H1 (cell line): Measurements from ENCODE around the gene ANKRD60.

ENCODE experiments used
- CBX8 ChIP-seq: fragments of 300-800, 300-1000 bp; sonication (generic); IDR thresholded peaks from 2 replicates; pipeline ENCODE4 v1.7.1; 2016; ENCODE audit warnings: low read depth, low read length, borderline replicate concordance
- JUN ChIP-seq: IDR thresholded peaks from 2 replicates; pipeline ENCODE4 v1.6.1; 2011; ENCODE audit warnings: low read depth, mild to moderate bottlenecking, improper control_type of control experiment, low read length
- POLR2A ChIP-seq, 2 experiments: IDR thresholded peaks; 1 replicate in 1 of 2; 2 replicates in 1 of 2; pipeline ENCODE4 v1.6.1; 2011; ENCODE audit warnings: low read depth in 2 of 2, low read length in 2 of 2, mild to moderate bottlenecking in 2 of 2; ENCODE audit errors: control extremely low read depth in 1 of 2
- POLR2AphosphoS5 ChIP-seq: IDR thresholded peaks from 2 replicates; pipeline ENCODE4 v1.6.1; 2011; ENCODE audit warnings: low read depth, low read length
- TAF7 ChIP-seq: optimal IDR thresholded peaks from 2 replicates; pipeline ENCODE3; 2011; ENCODE audit warnings: low read depth, mild to moderate bottlenecking, inconsistent platforms, low read length, moderate library complexity, borderline replicate concordance
- TF ChIP-seq, protein P1 (sequence below), 3 experiments: IDR thresholded peaks; 1 replicate in 2 of 3; 2 replicates in 1 of 3; pipeline versions ENCODE4 v1.5.1 to v1.6.1; 2011; ENCODE audit warnings: low read length in 3 of 3, mild to moderate bottlenecking in 3 of 3, inconsistent platforms in 2 of 3, low read depth in 1 of 3, moderate library complexity in 1 of 3; ENCODE audit not compliant: insufficient read depth in 1 of 3; ENCODE audit errors: control extremely low read depth in 1 of 3

DNA sequence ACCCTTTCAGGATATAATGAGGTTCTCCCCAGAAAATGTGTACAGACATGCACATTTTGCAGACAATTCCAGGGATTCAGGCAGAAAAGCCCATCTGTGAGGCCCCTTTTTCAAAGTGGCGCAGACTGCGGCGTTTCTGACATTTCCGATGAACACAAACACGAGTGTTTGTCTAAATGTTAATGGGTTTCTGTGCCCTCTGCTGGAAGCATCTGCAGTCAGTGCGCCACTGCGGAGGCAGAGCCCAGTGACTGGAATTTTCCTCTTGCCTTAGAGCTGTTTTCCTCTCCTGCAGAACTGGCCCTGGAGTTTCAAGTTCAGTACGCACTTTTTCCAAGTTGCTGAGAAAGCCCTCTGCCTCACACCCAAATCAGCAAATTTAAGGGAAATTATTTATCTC is 15.3 kb downstream of the ANKRD60 start:
- no peak for TF ChIP-seq TAF7
- no peak for TF ChIP-seq POLR2A (IDR thresholded peaks at IDR 0.05; ENCODE audit: control extremely low read depth in 1 of 2, low read depth in 2 of 2, low read length in 2 of 2)
- TF ChIP-seq CBX8: no peak
- no peak for TF ChIP-seq JUN
- TF ChIP-seq, protein P1, sequence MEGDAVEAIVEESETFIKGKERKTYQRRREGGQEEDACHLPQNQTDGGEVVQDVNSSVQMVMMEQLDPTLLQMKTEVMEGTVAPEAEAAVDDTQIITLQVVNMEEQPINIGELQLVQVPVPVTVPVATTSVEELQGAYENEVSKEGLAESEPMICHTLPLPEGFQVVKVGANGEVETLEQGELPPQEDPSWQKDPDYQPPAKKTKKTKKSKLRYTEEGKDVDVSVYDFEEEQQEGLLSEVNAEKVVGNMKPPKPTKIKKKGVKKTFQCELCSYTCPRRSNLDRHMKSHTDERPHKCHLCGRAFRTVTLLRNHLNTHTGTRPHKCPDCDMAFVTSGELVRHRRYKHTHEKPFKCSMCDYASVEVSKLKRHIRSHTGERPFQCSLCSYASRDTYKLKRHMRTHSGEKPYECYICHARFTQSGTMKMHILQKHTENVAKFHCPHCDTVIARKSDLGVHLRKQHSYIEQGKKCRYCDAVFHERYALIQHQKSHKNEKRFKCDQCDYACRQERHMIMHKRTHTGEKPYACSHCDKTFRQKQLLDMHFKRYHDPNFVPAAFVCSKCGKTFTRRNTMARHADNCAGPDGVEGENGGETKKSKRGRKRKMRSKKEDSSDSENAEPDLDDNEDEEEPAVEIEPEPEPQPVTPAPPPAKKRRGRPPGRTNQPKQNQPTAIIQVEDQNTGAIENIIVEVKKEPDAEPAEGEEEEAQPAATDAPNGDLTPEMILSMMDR (IDR thresholded peaks at IDR 0.05; ENCODE audit: control extremely low read depth in 1 of 3, insufficient read depth in 1 of 3, low read depth in 1 of 3, low read length in 3 of 3): no peak
- TF ChIP-seq POLR2AphosphoS5: no peak
